A172 (cell line): ENCODE measurements around the gene SCUBE1. TPM values are rescaled to one million over a fixed set of nuclear protein-coding genes. Genes with fewer than 3 reads are reported as not detected.

Experiments used
- DNase-seq: peaks from one replicate; pipeline ENCODE4 v3.0.0-alpha.2; 2015; ENCODE audit warnings: low spot score
- total RNA-seq: library from RNA; depleted of rRNA; stranded (reverse); fragments of >200 nt; shearing (Covaris generic); gene quantifications from 2 replicates; pipeline ENCODE4 v1.2.3, GENCODE V29; 2014

Gene SCUBE1
- total RNA-seq, 1 experiment from 2014 or later = not detected

- DNase-seq = no peak
Measured at GRCh38 chr22:43326331-43327156, 16.6 kb downstream of the SCUBE1 start.

GRCh38 chr22:43325176-43325575 lies 18.0 kb downstream of the SCUBE1 start:
- DNase-seq = no peak

GRCh38 chr22:43320943-43321900 lies 21.9 kb downstream of the SCUBE1 start:
- no peak for DNase-seq

GRCh38 chr22:43319661-43320486 lies 23.3 kb downstream of the SCUBE1 start:
- no peak for DNase-seq

- DNase-seq = no peak
Measured at GRCh38 chr22:43317239-43317638, 25.9 kb downstream of the SCUBE1 start.

GRCh38 chr22:43315687-43316217 lies 27.4 kb downstream of the SCUBE1 start:
- DNase-seq = no peak

GRCh38 chr22:43314611-43315010 lies 28.6 kb downstream of the SCUBE1 start:
- DNase-seq = no peak

- DNase-seq = no peak
Measured at GRCh38 chr22:43313890-43314474, 29.2 kb downstream of the SCUBE1 start.

GRCh38 chr22:43313244-43313889 lies 29.8 kb downstream of the SCUBE1 start:
- DNase-seq = no peak

GRCh38 chr22:43312608-43313007 lies 30.6 kb downstream of the SCUBE1 start:
- no peak for DNase-seq

GRCh38 chr22:43310798-43311197 lies 32.4 kb downstream of the SCUBE1 start:
- no peak for DNase-seq

GRCh38 chr22:43310311-43310710 lies 32.9 kb downstream of the SCUBE1 start:
- DNase-seq = no peak

GRCh38 chr22:43308836-43309235 lies 34.3 kb downstream of the SCUBE1 start:
- DNase-seq = no peak

GRCh38 chr22:43308060-43308830 lies 34.9 kb downstream of the SCUBE1 start:
- no peak for DNase-seq

- DNase-seq = no peak
Measured at GRCh38 chr22:43305806-43306205, 37.4 kb downstream of the SCUBE1 start.

- no peak for DNase-seq
Measured at GRCh38 chr22:43304831-43305590, 38.2 kb downstream of the SCUBE1 start.

GRCh38 chr22:43303751-43304150 lies 39.4 kb downstream of the SCUBE1 start:
- no peak for DNase-seq

GRCh38 chr22:43303166-43303565 lies 40.0 kb downstream of the SCUBE1 start:
- no peak for DNase-seq

GRCh38 chr22:43302531-43303041 lies 40.6 kb downstream of the SCUBE1 start:
- no peak for DNase-seq
